Measurements from ENCODE around the gene KIAA1210.

Gene KIAA1210

DNA sequence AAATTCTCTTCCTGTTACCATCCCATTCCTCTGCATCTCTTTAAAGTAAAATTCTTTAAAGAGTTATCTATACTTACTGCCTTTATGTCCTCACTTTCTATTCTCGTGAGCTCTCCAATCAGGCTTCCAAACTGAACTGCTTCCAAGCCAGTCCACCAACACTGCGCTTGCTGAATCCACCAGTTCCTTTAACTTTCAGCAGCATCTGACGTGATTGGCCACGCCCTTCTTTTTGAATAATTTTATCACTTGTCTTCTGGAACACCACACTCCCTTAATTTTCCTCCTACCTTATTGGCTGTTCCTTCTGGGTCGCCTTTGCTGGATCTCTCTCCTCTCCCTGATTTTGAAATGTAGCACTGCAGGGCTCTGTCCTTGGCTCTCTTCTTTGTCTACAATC lies at the start of gene KIAA1210:
TSS of gene KIAA1210 (minus strand) at position 163 of the 400 bp plus-strand sequence. CDS start 4,170 bp downstream, outside the sequence.
- no peak for DNase-seq (ENCODE audit: low spot score)

DNA sequence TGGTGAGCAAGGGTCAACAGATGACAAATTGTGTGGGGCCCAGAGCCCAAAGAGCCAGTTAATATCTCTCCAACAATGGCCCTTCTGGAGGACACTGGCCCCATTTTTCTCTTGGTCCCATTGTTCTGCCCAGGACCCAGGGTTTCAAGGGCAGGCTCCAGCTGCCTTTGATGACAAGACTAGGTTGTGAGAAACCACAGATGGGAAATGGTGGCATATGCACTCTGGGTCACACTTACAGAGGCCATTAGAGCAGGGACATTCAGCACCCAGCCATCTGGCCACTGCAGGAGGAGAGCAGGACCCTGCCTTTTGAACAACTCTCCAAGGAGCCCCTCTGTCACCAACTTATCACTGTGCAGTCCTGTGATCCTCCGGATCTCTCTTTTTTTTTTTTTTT lies 49.7 kb upstream of the KIAA1210 start:
- no peak for DNase-seq (ENCODE audit: low spot score)

DNA sequence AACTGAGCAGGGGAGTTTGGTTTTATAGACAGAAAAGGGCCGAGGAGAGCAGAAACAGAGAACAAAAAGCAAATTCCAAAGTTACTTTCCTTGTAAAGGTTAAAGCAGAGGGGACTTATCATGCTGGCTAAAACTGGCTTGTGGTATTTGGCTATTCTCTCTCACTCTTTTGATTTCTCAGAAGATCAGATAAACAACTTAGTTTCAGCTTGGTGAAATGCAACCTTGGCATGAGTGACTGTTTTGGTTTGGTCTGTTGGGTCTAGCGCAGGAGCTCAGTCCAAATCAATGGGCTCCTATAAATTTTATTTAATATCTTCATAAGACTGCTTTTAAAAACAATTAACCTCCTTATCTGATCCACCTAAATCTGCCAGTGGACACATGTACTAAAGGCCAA lies 47.3 kb upstream of the KIAA1210 start:
- DNase-seq (ENCODE audit: low spot score): no peak

DNA sequence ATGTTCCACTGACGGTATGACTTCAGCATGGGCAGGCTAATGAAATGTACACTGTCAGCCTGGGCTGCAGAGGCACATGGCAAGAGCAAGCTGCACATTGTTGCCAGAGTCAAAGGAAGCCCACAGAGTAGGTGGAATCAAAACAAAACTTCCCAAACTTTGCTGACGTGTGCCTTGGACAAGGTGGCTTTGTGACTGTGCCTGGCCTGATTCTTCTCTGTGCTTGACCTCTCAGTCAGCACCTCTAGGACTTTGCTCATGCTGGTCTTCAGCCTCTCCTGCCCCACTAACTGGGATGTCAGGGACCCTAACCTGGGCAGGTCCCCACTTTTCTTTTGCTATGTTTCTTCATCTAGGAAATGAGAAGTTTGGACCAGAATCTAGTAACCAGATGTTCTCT lies 40.5 kb upstream of the KIAA1210 start:
- no peak for DNase-seq (ENCODE audit: low spot score)

DNA sequence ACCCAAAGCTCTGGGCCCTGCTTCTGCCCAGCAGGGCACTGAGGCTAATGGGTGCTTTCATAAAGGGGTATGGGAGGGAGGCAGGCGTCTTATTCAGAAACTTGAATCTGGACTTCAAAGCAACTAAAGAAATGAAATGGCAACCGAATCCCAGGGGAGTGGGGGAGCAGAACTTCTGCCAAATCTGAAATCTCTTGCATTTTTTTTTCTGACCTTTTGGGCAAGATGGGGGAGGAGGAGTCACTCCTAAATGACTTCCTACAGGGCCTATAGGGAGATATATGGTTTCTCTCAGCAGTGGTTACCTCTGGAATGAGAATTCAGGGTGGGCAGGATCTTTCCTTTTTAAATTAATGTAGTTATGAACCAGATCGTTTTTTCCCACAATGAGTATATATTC lies 30.6 kb upstream of the KIAA1210 start:
- no peak for DNase-seq (ENCODE audit: low spot score)

DNA sequence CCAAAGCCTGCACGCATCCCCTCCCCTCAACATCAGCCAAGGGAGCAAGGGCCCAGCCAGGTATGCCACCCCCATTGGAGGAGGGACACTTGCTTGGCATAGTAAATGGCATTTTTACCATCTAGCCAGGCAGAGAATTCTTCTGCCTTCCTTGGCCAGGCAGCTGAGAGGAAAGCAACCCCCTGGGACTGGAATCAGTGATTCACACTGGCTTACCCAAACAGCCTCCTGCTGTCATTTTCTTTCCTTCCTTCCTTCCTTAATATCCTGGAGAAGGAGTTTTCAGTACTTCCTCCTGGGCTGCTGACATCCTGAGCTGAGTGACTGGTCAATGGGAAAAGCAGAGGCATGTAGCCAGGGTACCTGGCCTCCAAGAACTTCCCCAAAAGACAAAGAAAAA lies 28.6 kb upstream of the KIAA1210 start:
- DNase-seq (ENCODE audit: low spot score): no peak

DNA sequence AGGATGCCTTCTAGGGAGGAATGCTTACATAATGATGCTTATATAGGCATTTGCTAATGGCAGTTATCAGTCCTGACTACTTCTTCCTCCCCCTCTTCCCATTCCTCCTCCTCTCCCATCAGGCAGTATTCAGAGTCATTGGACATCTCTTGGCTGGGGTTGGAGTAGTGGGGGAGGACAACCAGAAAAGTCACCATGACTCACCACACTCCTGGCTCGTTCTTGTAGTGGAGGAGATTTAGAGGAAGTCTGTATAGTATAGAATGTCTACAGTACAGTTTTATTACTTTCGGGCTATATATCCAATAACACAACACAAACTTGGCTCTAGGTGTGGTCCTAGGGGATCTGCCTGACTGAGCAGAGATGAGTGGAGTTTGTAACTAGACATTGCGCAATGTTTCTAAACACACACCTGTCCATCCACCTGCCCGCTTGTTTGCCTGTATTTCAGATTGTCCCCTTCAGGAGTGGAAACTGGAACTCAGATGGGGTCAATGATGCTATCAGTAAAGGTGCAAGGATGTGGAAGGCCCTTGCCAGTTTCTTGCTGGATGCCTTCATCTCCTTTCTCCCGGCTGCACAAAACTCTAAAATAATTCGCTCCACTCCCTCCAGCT lies 27.9 kb upstream of the KIAA1210 start:
- DNase-seq (ENCODE audit: low spot score): peak; percentile 12

DNA sequence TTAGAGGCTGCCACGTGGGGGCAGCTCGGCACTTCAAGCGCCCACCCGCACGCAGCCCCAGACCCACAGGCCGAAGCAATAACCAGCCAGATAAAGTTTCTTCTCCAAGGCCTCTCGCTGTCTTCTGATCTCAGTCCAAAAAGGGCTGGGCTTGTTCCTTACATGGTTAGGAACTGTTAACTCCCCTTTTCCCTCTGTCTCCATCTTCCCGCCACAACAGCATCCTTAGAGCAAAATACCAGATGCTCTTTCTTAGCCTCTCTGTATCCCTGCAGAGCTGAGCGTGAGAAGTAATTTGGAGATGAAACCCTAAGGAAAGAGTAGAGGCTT lies 23.4 kb upstream of the KIAA1210 start:
- DNase-seq (ENCODE audit: low spot score): no peak

DNA sequence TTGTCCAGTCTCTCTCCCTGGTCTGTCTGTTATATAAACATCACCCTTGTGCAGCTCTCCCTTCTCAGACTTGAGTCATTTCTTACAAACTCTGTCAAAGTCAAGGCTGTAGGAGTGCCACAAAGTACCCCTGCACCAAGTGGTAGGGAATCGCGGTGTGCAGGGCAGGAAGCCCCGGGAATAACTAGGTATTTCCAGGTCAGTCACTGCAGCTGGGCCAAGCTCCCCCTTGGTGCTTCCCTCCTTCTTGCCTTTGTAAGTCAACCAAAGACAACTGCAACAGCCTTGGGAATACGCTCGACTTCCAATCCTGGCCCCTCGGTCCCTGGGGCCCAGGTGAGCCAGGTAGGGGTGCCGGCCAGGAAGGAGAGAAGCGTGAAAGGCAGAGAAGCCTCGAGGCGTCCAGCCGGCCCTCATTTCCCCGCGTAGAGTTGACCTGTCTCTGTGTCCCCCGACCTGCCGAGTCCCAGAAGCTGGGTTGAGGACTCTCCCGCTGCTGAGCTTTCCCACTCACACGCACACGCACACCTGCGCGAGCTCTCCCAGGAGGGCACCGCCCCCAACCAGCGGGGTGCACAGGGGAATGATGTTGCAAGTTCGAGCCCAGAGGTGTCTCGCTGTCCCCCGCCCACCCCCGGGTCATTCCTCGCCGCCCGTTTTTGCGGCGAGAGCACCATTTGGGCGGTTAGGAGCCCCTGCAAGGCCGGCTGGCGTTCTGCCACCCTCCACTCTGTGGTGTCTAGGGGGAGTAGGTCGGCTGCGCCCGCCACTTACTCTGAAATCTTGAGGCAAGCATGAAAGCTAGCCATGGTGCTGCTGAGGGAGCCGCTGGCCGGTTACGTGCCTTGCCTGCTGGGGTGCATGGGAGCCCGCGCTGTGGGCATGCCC lies 22.8 kb upstream of the KIAA1210 start:
- DNase-seq (ENCODE audit: low spot score): no peak

DNA sequence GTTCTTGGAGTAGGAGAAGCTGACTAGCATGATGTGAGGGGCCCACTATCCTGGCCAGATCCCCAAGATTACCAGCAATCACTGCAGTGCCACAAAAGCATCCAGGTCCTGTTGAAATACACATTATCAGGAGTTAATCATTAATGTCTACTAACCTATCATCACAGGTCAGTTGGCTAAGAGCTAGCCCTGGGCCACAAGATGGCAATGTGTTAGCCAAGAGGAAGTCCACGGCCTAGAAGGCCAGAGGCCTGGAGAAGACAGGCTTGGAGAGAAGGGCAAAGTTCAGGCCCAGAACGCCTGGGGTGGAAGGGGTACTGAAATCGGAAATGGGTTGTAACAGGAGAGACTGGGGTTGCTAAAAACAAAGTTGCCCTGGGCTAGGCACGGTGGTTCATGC lies 19.9 kb upstream of the KIAA1210 start:
- DNase-seq (ENCODE audit: low spot score): peak; percentile 61

DNA sequence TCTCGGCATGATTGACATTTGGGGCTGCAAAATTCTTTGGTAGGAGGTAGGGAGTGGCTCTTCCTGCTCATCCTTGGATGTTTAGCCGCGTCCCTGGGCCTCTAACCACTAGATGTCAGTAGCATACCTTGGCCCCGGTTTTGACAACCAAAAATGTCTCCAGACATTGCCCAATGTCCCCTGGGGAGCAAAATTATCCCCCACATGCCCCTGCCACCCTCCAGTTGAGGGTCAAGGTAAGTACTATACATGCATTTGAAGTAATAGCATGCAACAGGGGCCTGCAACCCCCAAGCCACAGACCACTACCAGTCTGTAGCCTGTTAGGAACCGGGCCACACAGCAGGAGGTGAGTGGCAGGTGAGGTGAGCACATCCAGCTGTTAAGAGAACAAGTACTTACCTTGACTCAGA lies 17.6 kb upstream of the KIAA1210 start:
- DNase-seq (ENCODE audit: low spot score): peak; percentile 26

DNA sequence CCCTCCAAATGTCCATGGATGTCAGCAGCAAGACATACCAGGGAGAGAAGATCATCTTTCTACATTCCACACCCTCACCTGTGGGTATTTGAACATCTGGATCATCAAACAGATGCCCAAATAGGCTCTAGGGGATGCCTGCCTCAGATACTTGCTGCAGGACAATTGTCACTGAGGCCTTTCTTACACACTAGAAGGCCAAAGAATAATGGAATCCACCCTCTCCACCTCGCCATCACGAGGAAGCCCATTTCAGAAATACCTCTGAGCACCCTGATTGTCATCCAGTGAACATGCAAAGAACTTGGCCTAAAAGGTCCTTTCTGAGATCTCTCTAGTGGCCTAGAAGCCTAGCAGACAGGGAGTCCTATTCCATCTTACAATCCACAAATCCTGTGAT lies 6.9 kb upstream of the KIAA1210 start:
- no peak for DNase-seq (ENCODE audit: low spot score)

DNA sequence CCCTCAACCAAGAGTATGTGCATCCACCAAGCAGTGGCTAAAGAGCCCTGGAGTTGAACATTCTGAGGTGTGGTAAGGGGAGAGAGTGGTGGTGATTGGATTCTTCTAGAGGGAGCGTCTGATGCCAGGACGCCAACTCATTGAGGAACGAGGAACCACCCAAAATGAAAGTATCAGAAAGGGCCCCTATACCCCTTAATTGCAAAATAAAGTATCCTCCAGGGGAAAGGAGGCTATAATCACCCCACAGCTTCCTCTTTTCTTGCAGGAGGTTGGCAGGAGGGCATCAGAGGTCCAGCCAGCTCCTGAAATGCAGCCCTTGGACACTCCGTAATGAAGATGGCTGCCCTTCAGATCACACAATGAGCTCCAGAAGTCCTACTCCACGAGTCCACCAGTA lies 5.3 kb upstream of the KIAA1210 start:
- DNase-seq (ENCODE audit: low spot score): no peak

DNA sequence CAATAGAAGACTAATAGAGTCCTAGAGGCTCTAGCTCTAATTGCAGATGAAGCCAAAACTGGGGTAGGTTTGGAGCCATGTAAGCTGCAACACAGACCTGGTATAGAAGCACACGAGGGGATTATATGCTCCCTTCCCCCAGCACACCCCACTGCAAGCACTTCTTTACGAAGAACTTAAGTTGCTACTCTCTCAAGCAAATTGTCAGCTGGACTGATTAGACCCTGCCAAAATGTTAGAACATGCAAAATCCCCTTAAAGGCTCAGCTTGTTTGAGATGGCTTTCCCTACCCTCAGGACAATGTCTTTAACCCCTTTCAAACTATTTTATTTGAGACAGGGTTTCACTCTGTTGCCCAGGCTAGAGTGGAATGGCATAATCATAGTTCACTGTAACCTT lies 4.7 kb upstream of the KIAA1210 start:
- DNase-seq (ENCODE audit: low spot score): no peak

DNA sequence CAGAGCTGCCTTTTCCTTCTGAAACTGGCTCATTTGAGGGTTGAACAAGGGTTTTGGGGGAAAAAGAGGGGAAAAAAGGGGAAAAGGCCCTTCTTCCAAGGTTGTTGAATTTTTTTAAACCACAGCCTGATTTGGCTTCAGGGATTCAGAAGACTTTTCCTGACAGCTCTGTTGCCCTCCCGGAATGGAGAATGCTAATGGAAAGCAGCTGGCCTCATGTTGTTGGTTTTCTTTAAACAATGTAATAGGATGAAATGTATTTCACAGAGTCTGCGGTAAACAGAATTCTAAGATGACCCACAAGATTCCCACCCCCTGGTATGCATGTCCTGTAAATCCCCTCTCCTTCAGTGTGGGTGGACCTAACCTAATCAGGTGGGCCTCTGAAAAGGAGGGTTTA lies 3.3 kb upstream of the KIAA1210 start:
- DNase-seq (ENCODE audit: low spot score): no peak

DNA sequence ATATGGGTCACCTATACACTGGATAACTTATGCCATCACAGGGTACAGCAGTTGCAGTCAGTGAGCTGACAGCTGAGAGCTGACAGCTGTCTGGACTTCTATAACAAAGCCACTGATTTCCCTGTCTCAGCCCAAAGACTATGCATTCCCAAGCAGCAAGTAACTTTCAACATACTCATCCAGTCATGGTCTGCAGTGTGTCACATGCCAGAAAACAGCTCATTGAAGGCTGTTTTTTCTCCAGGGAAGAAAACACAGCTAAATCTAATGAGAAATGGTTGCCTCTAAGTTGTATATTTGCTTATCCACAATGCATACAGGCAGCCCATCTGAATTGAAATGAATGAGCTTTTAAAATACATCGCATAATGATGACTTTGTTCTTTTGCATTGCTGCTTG lies 6.3 kb downstream of the KIAA1210 start:
- DNase-seq (ENCODE audit: low spot score): no peak

DNA sequence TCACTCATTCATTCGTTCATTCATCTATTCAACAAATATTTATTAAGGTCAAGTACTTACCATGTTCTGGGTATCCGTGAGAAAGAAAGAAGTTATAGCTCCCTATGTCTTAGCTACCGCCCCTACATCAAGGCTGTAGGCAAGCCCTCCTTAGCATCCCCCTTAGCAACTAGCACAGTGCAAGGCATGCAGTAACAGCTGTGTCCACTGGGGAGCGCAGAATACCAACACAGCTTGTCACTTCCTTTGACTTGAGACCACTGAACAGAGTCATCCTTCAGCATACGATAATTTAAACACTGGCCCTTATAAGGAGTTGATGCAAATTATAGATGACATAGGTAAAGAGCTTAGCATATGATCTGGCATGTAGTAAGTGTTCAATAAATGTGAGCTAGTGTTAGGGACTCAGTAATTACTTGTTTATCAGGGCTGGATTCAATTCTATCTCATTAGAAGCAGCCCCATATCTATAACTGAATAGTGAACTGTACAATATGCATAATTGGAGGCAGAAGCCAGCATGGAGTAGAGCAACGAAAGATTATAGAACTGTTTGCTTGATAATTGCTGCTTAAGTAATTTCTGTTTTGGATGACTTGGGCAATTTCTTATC lies 8.7 kb downstream of the KIAA1210 start:
- peak; percentile 42 for DNase-seq (ENCODE audit: low spot score)

DNA sequence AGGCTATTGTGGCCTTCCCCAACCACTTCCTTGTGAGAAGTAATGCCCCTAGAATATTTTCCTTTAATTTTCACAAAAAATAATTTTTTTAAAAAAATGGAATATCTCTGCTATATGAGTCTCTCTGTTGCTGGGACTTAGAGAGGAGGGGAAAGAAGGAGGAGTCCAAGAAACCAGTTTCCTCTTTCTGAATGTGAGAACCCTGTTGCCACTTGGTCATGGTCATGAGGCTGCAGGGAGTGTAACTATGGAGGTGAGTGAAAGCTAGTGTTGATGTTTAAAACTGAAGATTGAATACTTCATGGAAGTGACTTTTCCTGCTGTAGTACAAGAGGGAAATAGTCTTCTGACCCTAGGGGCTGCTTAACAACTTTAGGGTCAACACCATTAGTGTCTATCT lies 20.4 kb downstream of the KIAA1210 start:
- no peak for DNase-seq (ENCODE audit: low spot score)

DNA sequence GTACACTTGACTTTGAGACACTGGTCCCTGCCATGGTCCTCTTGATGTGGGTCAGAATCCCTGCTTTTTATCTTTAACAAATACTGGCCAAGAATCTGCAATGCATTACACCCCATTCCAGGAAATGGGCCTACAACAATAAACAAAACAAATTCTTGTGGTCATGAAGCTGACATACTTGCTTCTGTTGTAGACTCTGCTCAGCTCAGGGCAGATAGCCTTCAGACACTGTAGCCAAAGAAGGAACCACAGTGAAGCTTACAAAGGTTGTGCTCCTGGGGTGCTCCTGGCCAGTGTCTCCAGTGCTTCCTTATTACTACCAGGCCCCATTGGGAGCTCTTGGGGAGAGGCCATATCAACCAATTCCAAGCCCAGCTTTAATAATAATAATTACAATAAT lies 21.8 kb downstream of the KIAA1210 start:
- DNase-seq (ENCODE audit: low spot score): no peak

DNA sequence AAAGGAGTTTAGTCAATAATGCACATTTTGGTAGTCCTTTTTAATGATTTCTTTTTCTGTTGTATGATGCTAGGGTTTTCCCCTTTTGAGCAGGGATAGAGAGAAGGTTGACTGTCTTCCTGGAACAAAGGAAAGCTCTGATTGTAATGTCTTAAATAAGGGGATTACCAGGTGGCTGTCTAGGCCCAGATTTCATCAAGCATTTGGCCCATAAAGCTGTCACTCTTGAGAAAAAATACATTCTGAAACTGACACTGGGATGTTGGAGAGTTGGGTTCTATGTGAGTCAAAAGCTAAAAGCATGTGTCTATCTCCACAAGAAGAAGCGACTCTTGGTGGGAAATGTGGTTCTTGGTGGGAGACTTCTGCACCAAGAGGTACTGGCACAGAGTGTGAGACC lies 26.4 kb downstream of the KIAA1210 start:
- no peak for DNase-seq (ENCODE audit: low spot score)

DNA sequence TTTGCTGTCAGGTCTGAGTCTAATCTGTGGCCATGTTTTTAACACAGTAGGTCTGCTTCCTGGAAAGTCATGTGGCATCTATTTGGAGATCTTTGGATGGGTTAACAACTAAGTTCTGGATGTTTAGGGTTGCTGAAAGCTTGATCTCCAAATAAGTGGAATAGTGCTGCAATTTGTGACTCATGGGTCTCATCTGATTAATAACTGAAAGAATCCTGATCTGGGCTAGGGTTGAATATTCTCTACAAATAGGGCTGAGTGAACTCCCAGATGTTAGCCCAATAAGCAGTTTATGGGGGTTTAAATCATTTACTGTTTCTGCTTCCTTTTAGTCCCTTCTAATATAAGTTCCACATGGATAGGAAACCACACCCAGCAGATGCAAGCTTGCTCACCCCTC lies 31.7 kb downstream of the KIAA1210 start:
- no peak for DNase-seq (ENCODE audit: low spot score)

DNA sequence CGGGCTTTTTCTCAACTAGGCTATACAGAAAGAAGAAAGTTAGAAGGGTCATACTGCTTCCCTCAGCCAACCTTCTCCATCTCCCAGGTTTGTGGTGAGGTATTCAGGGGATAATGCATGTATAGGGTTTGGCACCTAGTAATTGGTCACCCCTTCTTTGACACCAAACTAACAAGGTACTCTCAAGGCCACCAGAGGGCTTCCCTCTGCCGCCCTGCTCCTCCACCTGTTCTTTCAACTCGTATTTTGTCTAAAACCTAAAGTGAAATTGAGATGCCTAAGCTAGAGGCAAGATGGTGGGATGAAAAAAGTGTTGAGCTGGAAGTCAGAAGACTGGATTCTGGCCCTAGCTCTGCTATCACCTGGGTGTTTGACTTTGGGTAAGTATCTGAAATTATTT lies 32.8 kb downstream of the KIAA1210 start:
- DNase-seq (ENCODE audit: low spot score): no peak

DNA sequence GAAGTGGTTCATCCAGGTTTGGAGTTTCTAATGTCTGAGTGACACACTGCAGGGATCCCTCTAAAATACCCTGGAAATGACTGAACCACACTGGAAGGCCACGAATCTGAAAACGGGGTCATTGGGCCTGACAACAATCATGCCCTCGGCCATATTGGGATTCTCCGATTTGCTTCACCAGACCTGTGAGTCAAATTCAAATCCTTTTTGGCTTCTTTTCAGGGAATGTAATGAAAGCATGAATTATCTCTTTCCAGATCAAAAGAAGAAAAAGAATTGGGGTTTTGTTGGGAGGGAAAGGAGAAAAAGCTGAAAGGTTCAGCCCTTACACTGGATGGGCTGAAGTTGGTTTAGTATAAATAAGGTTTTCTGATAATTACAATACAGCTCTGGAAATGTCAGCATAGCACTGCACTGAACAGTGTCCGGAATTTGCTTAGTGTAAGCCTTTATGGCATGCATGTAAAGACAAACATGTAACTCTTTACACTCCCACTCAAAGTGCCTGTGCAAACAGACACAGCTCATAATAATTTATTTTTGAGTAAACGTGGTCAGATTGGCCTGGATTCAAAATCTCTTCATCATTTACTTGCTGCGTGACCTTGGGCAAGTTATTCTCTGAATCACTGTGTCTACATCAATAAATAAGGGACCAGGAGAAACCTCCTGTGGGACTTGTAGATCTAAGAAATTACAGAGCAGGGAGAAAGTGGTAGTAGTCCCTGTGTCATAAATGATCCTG lies 33.4 kb downstream of the KIAA1210 start:
- no peak for DNase-seq (ENCODE audit: low spot score)
